KOPT-K1 (cell line): Measurements from ENCODE around the gene TSPAN7.
A peak's percentile ranks its signal among the peaks of the same experiment; 100 is the strongest.

Experiments
- H3K27ac ChIP-seq: fragments of 200-600 bp; sonication (generic); 2 replicates; pipeline ENCODE4 v1.5.1; 2016; ENCODE audit warnings: antibody characterized with exemption, mild to moderate bottlenecking, low read depth, low read length; ENCODE audit not compliant: poor library complexity, severe bottlenecking
- H3K36me3 ChIP-seq: fragments of 200-600 bp; sonication (generic); 2 replicates; pipeline ENCODE4 v1.5.1; 2017; ENCODE audit warnings: antibody characterized with exemption, mild to moderate bottlenecking, low read length, moderate library complexity; ENCODE audit not compliant: insufficient read depth
- H3K9me3 ChIP-seq: fragments of 200-600 bp; sonication (generic); 2 replicates; pipeline ENCODE4 v1.5.1; 2017; ENCODE audit warnings: antibody characterized with exemption, low read length, mild to moderate bottlenecking; ENCODE audit not compliant: insufficient read depth, poor library complexity, severe bottlenecking

The TSPAN7 gene

GRCh38 chrX:38614485-38614884 lies 53.1 kb downstream of the TSPAN7 start:
- H3K27ac ChIP-seq = peak overlapping the region; percentile 86
- H3K36me3 ChIP-seq = no peaks in the 10 kb centered on the region
- H3K9me3 ChIP-seq = no peaks in the 10 kb centered on the region

GRCh38 chrX:38616904-38617303 lies 55.6 kb downstream of the TSPAN7 start:
- Histone ChIP-seq H3K9me3 (no peaks in the 10 kb centered on the region), H3K27ac (peak overlapping the region; percentile 86), H3K36me3 (no peaks in the 10 kb centered on the region)

GRCh38 chrX:38618180-38618579 lies 56.8 kb downstream of the TSPAN7 start:
- H3K9me3 ChIP-seq = no peaks in the 10 kb centered on the region
- peak overlapping the region; percentile 86 for H3K27ac ChIP-seq
- H3K36me3 ChIP-seq = no peaks in the 10 kb centered on the region

- 0 out of 2 replicates have a peak, but pooled peaks cover 4% of the 10 kb centered on the region for H3K36me3 ChIP-seq
- no peaks in the 10 kb centered on the region for H3K9me3 ChIP-seq
- peak overlapping the region; percentile 74 for H3K27ac ChIP-seq
These were observed 59.3 kb downstream of the TSPAN7 start for GRCh38 chrX:38620623-38621022.

GRCh38 chrX:38626296-38626695 lies 65.0 kb downstream of the TSPAN7 start:
- peak overlapping the region; percentile 90 for H3K27ac ChIP-seq
- H3K36me3 ChIP-seq = peaks cover 14% of the 10 kb centered on the region; the same call in 1 of the 2 replicates
- H3K9me3 ChIP-seq = no peaks in the 10 kb centered on the region

GRCh38 chrX:38627683-38628082 lies 66.3 kb downstream of the TSPAN7 start:
- Histone ChIP-seq H3K9me3 (no peaks in the 10 kb centered on the region), H3K36me3 (peaks cover 14% of the 10 kb centered on the region; the same call in 1 of the 2 replicates), H3K27ac (peak overlapping the region; percentile 90)

GRCh38 chrX:38628587-38628986 lies 67.2 kb downstream of the TSPAN7 start:
- H3K9me3 ChIP-seq = no peaks in the 10 kb centered on the region
- peaks cover 11% of the 10 kb centered on the region; the same call in 1 of the 2 replicates for H3K36me3 ChIP-seq
- H3K27ac ChIP-seq = peak overlapping the region; percentile 90

GRCh38 chrX:38632516-38632915 lies 71.2 kb downstream of the TSPAN7 start:
- Histone ChIP-seq H3K36me3 (peaks cover 11% of the 10 kb centered on the region), H3K27ac (peak overlapping the region; percentile 90), H3K9me3 (no peaks in the 10 kb centered on the region)

GRCh38 chrX:38634665-38635064 lies 73.3 kb downstream of the TSPAN7 start:
- peaks cover 8% of the 10 kb centered on the region for H3K36me3 ChIP-seq
- H3K27ac ChIP-seq = peak overlapping the region; percentile 90
- H3K9me3 ChIP-seq = no peaks in the 10 kb centered on the region

- H3K9me3 ChIP-seq = no peaks in the 10 kb centered on the region
- H3K36me3 ChIP-seq = peaks cover 2% of the 10 kb centered on the region; the same call in 1 of the 2 replicates
- H3K27ac ChIP-seq = peak overlapping the region; percentile 90
These were observed 75.8 kb downstream of the TSPAN7 start for GRCh38 chrX:38636949-38637819.

- Histone ChIP-seq H3K36me3 (peaks cover 7% of the 10 kb centered on the region; the same call in 1 of the 2 replicates), H3K27ac (peak overlapping the region; percentile 90), H3K9me3 (no peaks in the 10 kb centered on the region)
These were observed 77.7 kb downstream of the TSPAN7 start for GRCh38 chrX:38638952-38639529.

- peak overlapping the region; percentile 90 for H3K27ac ChIP-seq
- H3K9me3 ChIP-seq = no peaks in the 10 kb centered on the region
- peaks cover 7% of the 10 kb centered on the region; the same call in 1 of the 2 replicates for H3K36me3 ChIP-seq
These were observed 78.4 kb downstream of the TSPAN7 start for GRCh38 chrX:38639730-38640129.

GRCh38 chrX:38641197-38641596 lies 79.9 kb downstream of the TSPAN7 start:
- no peaks in the 10 kb centered on the region for H3K9me3 ChIP-seq
- H3K27ac ChIP-seq = peak overlapping the region; percentile 90
- H3K36me3 ChIP-seq = peaks cover 7% of the 10 kb centered on the region; the same call in 1 of the 2 replicates

- peak overlapping the region; percentile 100 for H3K27ac ChIP-seq
- H3K36me3 ChIP-seq = peaks cover 7% of the 10 kb centered on the region; the same call in 1 of the 2 replicates
- H3K9me3 ChIP-seq = no peaks in the 10 kb centered on the region
These were observed 82.6 kb downstream of the TSPAN7 start for GRCh38 chrX:38643903-38644302.

GRCh38 chrX:38646129-38646528 lies 84.8 kb downstream of the TSPAN7 start:
- peak overlapping the region; percentile 100 for H3K27ac ChIP-seq
- H3K36me3 ChIP-seq = peaks cover 7% of the 10 kb centered on the region; the same call in 1 of the 2 replicates
- no peaks in the 10 kb centered on the region for H3K9me3 ChIP-seq
